Measurements from ENCODE around the gene MCM3AP. TPM values are rescaled to one million over a fixed set of nuclear protein-coding genes. Genes with fewer than 3 reads are reported as not detected.

The MCM3AP gene
- total RNA-seq, 2 donors from 2014 or later = 84.3 to 101 TPM

DNA sequence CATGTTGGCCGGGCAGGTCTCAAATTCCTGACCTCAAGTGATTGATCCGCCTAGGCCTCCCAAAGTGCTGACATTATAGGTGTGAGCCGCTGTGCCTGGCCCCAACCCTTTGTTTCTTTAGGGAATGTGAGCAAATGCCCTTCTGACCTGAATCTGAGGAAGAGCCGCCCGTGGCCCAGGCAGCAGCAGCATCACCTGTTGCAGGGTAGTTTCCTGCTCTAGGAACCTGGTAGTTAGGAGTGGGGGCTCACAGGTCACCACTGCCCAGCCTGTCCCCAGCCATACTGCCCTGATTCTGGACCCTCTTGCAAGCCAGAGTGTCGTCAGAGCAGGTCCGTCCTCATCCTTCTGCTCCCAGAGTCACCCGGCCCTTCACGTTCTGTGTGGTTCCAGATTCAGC lies 13.8 kb upstream of the MCM3AP start:
- DNase-seq (ENCODE audit: low spot score) (no peak), ATAC-seq (ENCODE audit: insufficient number of reproducible peaks, low FRiP score, low read depth) (no peak)
- Histone ChIP-seq H3K27me3 (replicated peaks; ENCODE audit: insufficient read depth) (no peaks in the 10 kb centered on the region), H3K4me3 (no peak overlapping the region), H3K36me3 (no peaks in the 10 kb centered on the region), H3K27ac (no peak overlapping the region), H3K4me1 (ENCODE audit: control insufficient read depth in 1 of 2, low read depth in 2 of 2) (peaks cover 5 to 10% of the 10 kb centered on the region in 2 donors), H3K9me3 (no peaks in the 10 kb centered on the region)
- no peak for TF ChIP-seq CTCF (IDR thresholded peaks at IDR 0.05)

DNA sequence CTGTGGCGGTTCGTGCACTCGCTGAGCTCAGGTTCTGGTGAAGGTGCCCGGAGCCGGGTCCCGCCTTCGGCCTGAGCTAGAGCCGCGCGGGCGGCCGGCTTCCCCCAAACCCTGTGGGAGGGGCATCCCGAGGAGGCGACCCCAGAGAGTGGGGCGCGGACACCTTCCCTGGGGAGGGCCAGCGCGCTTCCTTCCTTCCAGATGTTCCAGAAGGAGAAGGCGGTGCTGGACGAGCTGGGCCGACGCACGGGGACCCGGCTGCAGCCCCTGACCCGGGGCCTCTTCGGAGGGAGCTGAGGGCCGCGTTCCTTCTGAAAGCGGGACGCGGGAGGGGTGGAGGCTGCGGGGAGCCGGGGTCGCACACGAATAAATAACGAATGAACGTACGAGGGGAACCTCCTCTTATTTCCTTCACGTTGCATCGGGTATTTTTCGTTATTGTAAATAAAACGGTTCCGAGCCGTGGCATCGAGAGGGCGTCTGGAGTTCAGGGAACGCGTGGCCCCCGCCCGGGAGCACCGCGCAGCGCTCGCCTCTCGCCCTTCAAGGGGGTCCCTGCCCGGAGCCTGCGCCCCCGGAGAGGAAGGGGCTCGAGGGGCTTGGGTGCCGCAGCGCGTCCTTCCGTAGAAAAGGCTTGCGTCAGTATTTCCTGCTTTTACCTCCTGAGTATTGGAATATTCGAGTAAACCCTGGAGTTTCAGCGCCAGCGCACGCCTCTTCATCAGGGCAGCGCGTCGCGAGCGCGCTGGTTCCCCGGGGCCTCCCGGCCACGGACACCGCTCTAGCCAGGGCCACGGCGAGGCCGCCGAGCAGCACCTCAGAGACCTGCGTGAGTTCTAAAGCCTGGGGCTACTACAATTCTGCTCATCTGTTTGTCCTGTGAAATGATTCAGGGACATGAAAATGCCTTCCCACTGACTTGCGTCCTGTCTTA lies 12.2 kb upstream of the MCM3AP start:
- H3K4me3 ChIP-seq = peak overlapping the region; percentile 75
- no peaks in the 10 kb centered on the region for H3K9me3 ChIP-seq
- no peaks in the 10 kb centered on the region for H3K36me3 ChIP-seq
- H3K27ac ChIP-seq = no peak overlapping the region
- H3K4me1 ChIP-seq (ENCODE audit: control insufficient read depth in 1 of 2, low read depth in 2 of 2) = peaks cover 5 to 10% of the 10 kb centered on the region in 2 donors
- ATAC-seq (ENCODE audit: insufficient number of reproducible peaks, low FRiP score, low read depth) (no peak), DNase-seq (ENCODE audit: low spot score) (no peak)
- no peak for TF ChIP-seq CTCF (IDR thresholded peaks at IDR 0.05)
- no peaks in the 10 kb centered on the region for H3K27me3 ChIP-seq (replicated peaks; ENCODE audit: insufficient read depth)

DNA sequence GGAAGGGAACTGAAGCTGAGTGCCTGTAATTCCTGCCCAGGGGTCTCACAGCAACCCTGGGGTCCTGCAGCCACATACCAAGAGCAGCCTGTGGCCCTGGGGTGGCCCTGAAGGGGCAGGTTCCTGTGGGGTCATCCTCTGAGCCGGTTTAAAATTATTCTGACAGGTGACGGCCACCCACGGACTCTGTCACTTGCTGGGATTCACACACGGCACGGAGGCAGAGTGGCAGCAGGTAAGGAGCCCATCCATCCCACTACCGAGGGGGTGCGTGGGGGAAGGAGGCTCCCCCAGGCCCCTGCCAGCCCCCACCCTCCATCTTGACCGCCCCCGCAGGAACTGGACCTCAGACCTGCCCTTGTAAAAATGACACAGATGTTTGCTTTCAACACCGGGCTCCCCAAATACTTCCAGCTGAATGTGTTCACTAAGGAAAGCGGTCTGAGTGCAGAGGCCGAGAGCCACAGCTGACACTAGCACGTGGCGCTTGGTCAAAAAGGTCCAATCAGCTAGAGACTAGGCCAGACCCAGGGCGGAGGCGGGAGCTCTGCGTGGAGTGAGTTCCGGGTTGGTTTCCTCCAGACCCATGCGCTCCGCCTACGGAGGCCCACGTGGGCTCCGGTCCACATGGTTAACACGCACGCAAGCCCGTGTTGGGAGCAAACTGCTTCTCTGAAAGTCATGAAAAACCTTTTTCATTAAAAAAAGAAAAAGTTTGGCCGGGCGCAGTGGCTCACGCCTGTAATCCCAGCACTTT lies 10.8 kb upstream of the MCM3AP start:
- no peaks in the 10 kb centered on the region for H3K9me3 ChIP-seq
- no peak for TF ChIP-seq CTCF (IDR thresholded peaks at IDR 0.05)
- H3K27ac ChIP-seq = no peak overlapping the region
- no peak for ATAC-seq (ENCODE audit: insufficient number of reproducible peaks, low FRiP score, low read depth)
- H3K4me1 ChIP-seq (ENCODE audit: control insufficient read depth in 1 of 2, low read depth in 2 of 2) = peaks cover 5 to 10% of the 10 kb centered on the region in 2 donors
- no peaks in the 10 kb centered on the region for H3K27me3 ChIP-seq (replicated peaks; ENCODE audit: insufficient read depth)
- peak overlapping the region; percentile 43 for H3K4me3 ChIP-seq
- peak; percentile 15 for DNase-seq (ENCODE audit: low spot score)
- H3K36me3 ChIP-seq = no peaks in the 10 kb centered on the region

DNA sequence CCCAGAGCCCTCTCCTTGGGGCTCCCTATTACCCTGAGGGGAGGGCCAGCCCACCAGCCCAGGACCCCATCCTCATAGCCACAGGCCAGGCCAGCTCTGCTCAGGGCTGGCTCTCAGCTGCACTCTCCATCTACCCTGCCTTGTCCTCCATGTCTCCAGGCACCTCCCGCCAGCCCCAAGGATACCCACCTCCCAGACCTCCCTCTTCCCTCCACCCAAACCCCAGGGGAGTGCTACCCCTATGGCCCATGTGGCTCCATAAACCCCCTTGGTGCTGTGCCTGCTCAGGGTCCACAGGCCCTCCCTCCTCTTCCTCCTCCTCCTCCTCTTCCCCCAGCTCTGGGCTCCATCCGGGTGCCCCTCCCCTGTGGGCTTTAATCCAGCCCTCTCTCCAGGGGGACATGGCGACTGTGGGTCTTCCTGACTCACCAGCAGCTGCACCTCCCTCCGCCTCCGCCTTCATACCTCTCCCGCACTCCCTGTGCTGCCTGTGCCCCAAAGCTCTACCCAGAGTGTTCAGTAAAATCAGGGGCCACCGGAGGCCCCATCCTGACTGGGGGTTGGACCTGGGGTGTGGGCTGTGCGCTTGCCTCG lies 9.9 kb upstream of the MCM3AP start:
- Histone ChIP-seq H3K36me3 (no peaks in the 10 kb centered on the region), H3K27me3 (replicated peaks; ENCODE audit: insufficient read depth) (no peaks in the 10 kb centered on the region), H3K27ac (no peak overlapping the region), H3K4me3 (no peak overlapping the region), H3K4me1 (ENCODE audit: control insufficient read depth in 1 of 2, low read depth in 2 of 2) (peaks cover 5 to 10% of the 10 kb centered on the region in 2 donors), H3K9me3 (no peaks in the 10 kb centered on the region)
- TF ChIP-seq CTCF (IDR thresholded peaks at IDR 0.05) = no peak
- no peak for DNase-seq (ENCODE audit: low spot score)
- no peak for ATAC-seq (ENCODE audit: insufficient number of reproducible peaks, low FRiP score, low read depth)
